HepG2 (cell line): ENCODE data around the gene CDKN2A. TPM values are rescaled to one million over a fixed set of nuclear protein-coding genes. Genes with fewer than 3 reads are reported as not detected.

Source experiments
- AGO1 ChIP-seq: fragments of 200-400 bp; formaldehyde crosslinking; IDR thresholded peaks from 2 replicates; pipeline ENCODE4 v1.6.1; 2017; ENCODE audit warnings: mild to moderate bottlenecking, low read depth, low read length, moderate library complexity; ENCODE audit not compliant: poor library complexity, severe bottlenecking
- FLYWCH1 ChIP-seq: sonication (generic); formaldehyde crosslinking; IDR thresholded peaks from 2 replicates; pipeline ENCODE4 v1.8.1; 2023; ENCODE audit warnings: mild to moderate bottlenecking, missing genetic modification reagents
- KLF6 ChIP-seq: IDR thresholded peaks from 2 replicates; pipeline ENCODE4 v1.8.0; 2016; ENCODE audit warnings: missing biosample characterization, missing genetic modification reagents
- MEIS2 ChIP-seq: sonication (generic); formaldehyde crosslinking; IDR thresholded peaks from 2 replicates; pipeline ENCODE4 v1.9.0; 2021; ENCODE audit warnings: mild to moderate bottlenecking, missing genetic modification reagents
- PREB ChIP-seq: sonication (generic); formaldehyde crosslinking; IDR thresholded peaks from 2 replicates; pipeline ENCODE4 v1.4.0; 2020; ENCODE audit warnings: missing genetic modification reagents
- REL ChIP-seq: sonication (generic); formaldehyde crosslinking; conservative IDR thresholded peaks from 2 replicates; pipeline ENCODE4 v1.8.0; 2022; ENCODE audit warnings: mild to moderate bottlenecking, missing genetic modification reagents, moderate library complexity
- SETDB1 ChIP-seq: sonication (generic); formaldehyde crosslinking; IDR thresholded peaks from 2 replicates; pipeline ENCODE4 v1.5.1; 2020; ENCODE audit warnings: missing genetic modification reagents, mild to moderate bottlenecking, borderline replicate concordance
- TBX2 ChIP-seq: sonication (generic); formaldehyde crosslinking; IDR thresholded peaks from 2 replicates; pipeline ENCODE4 v1.5.0; 2020; ENCODE audit warnings: missing genetic modification reagents, mild to moderate bottlenecking, borderline replicate concordance
- TEAD3 ChIP-seq: optimal IDR thresholded peaks from 2 replicates; pipeline ENCODE3; 2016; ENCODE audit warnings: borderline replicate concordance
- THAP11 ChIP-seq: IDR thresholded peaks from 2 replicates; pipeline ENCODE4 v1.6.1; 2016; ENCODE audit warnings: missing biosample characterization, missing genetic modification reagents
- ZFP1 ChIP-seq: IDR thresholded peaks from 2 replicates; pipeline ENCODE4 v1.6.1; 2016
- ZNF687 ChIP-seq: sonication (generic); formaldehyde crosslinking; IDR thresholded peaks from 2 replicates; pipeline ENCODE4 v1.5.1; 2020; ENCODE audit warnings: mild to moderate bottlenecking, missing genetic modification reagents, moderate library complexity
- ZSCAN31 ChIP-seq: sonication (generic); formaldehyde crosslinking; IDR thresholded peaks from 2 replicates; pipeline ENCODE4 v1.5.0; 2020; ENCODE audit warnings: low read depth, mild to moderate bottlenecking, missing genetic modification reagents
- polyA plus RNA-seq, 8 experiments: library from polyadenylated mRNA; depleted of rRNA in 3 of 8; stranded (reverse) in 7 of 8; unstranded in 1 of 8; fragments of >200 nt; fragmentation: Illumina TruSeq in 4 of 8; extraction: Trizol in 4 of 8; gene quantifications; 2 replicates each; pipeline versions ENCODE4 v1.2.1 to v1.2.3, GENCODE V29; 2011 to 2016; ENCODE audit warnings: low read depth in 4 of 8, missing spikeins in 1 of 8, mixed read lengths in 1 of 8; ENCODE audit not compliant: insufficient read depth in 1 of 8
- total RNA-seq, 5 experiments: library from RNA; depleted of rRNA; stranded (reverse); fragments of >200 nt; fragmentation: Illumina TruSeq; extraction: Trizol; gene quantifications; 2 replicates each; pipeline ENCODE4 v1.2.3, GENCODE V29; 2016; ENCODE audit warnings: low read depth in 1 of 5
- TF ChIP-seq, protein P1 (sequence below): sonication (generic); formaldehyde crosslinking; IDR thresholded peaks from 2 replicates; pipeline ENCODE4 v1.4.0; 2020; ENCODE audit warnings: mild to moderate bottlenecking, missing genetic modification reagents
- TF ChIP-seq, protein P2 (sequence below): sonication (generic); formaldehyde crosslinking; IDR thresholded peaks from 2 replicates; pipeline ENCODE4 v1.5.0; 2020; ENCODE audit warnings: mild to moderate bottlenecking, missing genetic modification reagents
- TF ChIP-seq, protein P3 (sequence below): IDR thresholded peaks from 2 replicates; pipeline ENCODE4 v1.6.1; 2016
- TF ChIP-seq, protein P4 (sequence below): sonication (generic); formaldehyde crosslinking; conservative IDR thresholded peaks from 2 replicates; pipeline ENCODE4 v1.8.0; 2022; ENCODE audit warnings: low read depth, missing genetic modification reagents

The CDKN2A gene
- total and polyA plus RNA-seq, 2 of the 13 experiments (the other 11 are each of a cell fraction or from before 2014, with no cell fraction given) = 4.2 to 4.8 TPM

DNA sequence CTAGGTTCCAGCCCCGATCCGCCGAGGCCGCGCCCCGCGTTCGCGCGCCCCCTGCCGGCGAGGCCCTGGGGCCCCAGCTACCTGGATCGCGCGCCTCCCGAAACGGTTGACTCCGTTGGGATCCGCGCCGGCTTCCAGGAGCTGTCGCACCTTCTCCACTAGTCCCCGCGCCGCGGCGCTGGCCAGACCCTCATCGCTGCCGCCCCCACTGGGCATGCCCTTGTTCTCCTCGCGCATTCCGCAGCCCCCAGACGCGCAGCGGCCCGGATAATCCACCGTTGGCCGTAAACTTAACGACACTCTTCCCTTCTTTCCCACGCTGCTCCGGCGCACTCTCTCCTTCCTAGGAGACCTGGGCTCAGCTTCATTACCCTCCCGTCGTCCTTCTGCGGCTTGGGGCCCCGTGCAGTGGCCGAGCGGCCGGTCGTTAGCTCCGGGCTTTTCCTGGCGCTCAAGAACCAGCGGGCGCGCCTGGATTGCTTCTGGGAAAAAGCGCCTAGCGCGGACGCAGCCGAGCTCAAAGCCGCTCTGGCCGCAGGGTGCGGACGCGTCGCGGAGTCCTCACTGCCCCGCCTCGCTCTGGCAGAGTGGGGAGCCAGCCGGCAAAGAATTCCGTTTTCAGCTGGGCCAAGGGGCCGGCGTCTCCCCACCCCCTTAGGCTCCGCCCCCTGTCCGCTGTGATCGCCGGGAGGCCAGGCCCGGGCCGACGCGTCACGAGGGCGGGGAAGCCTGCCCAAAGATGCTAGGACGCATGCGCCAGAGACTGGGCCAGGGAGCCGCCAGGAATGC lies 14.7 kb upstream of the CDKN2A start, which contains the start of gene CDKN2B (continued):
- TF ChIP-seq FLYWCH1 (CRISPR knock-in tag) (no peak), THAP11 (peak; percentile 11; the same call in 1 of the 2 replicates), MEIS2 (CRISPR knock-in tag) (no peak), ZNF687 (peak; percentile 87), ZSCAN31 (CRISPR knock-in tag) (no peak), TBX2 (CRISPR knock-in tag) (peak; percentile 37; the same call in 1 of the 2 replicates), REL (CRISPR knock-in tag) (no peak), ZFP1 (CRISPR knock-in tag) (peak; percentile 11; the same call in 1 of the 2 replicates), TEAD3 (CRISPR knock-in tag) (peak; percentile 79), AGO1 (peak; percentile 68), PREB (CRISPR knock-in tag) (no peak), KLF6 (no peak; the same call in 1 of the 2 replicates), SETDB1 (no peak)
- TF ChIP-seq, protein P1, sequence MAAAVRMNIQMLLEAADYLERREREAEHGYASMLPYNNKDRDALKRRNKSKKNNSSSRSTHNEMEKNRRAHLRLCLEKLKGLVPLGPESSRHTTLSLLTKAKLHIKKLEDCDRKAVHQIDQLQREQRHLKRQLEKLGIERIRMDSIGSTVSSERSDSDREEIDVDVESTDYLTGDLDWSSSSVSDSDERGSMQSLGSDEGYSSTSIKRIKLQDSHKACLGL = peak; percentile 67; the same call in 1 of the 2 replicates
- TF ChIP-seq, protein P2, sequence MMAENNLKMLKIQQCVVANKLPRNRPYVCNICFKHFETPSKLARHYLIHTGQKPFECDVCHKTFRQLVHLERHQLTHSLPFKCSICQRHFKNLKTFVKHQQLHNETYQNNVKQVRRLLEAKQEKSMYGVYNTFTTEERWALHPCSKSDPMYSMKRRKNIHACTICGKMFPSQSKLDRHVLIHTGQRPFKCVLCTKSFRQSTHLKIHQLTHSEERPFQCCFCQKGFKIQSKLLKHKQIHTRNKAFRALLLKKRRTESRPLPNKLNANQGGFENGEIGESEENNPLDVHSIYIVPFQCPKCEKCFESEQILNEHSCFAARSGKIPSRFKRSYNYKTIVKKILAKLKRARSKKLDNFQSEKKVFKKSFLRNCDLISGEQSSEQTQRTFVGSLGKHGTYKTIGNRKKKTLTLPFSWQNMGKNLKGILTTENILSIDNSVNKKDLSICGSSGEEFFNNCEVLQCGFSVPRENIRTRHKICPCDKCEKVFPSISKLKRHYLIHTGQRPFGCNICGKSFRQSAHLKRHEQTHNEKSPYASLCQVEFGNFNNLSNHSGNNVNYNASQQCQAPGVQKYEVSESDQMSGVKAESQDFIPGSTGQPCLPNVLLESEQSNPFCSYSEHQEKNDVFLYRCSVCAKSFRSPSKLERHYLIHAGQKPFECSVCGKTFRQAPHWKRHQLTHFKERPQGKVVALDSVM = peak; percentile 23; the same call in 1 of the 2 replicates
- TF ChIP-seq, protein P3, sequence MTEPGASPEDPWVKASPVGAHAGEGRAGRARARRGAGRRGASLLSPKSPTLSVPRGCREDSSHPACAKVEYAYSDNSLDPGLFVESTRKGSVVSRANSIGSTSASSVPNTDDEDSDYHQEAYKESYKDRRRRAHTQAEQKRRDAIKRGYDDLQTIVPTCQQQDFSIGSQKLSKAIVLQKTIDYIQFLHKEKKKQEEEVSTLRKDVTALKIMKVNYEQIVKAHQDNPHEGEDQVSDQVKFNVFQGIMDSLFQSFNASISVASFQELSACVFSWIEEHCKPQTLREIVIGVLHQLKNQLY (CRISPR knock-in tag) = no peak
- TF ChIP-seq, protein P4, sequence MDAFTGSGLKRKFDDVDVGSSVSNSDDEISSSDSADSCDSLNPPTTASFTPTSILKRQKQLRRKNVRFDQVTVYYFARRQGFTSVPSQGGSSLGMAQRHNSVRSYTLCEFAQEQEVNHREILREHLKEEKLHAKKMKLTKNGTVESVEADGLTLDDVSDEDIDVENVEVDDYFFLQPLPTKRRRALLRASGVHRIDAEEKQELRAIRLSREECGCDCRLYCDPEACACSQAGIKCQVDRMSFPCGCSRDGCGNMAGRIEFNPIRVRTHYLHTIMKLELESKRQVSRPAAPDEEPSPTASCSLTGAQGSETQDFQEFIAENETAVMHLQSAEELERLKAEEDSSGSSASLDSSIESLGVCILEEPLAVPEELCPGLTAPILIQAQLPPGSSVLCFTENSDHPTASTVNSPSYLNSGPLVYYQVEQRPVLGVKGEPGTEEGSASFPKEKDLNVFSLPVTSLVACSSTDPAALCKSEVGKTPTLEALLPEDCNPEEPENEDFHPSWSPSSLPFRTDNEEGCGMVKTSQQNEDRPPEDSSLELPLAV (CRISPR knock-in tag) = no peak
